BLaER1 treated with 17β-estradiol and CSF1 and Interleukin-3, amounts not matched to agents 10 nM and 100 nM (cell line): ENCODE data around the gene SHC2.
"Not testable (repeated sequence)": the region's sequence is repeated elsewhere in the genome, so short reads cannot be mapped to it uniquely, and the experiment has no call there.

Source experiments
- H3K27ac ChIP-seq, 11 experiments: shearing (Covaris generic); formaldehyde crosslinking; 2 replicates each; pipeline ENCODE4 v1.8.1; 2022
- H3K27me3 ChIP-seq, 11 experiments: shearing (Covaris generic); formaldehyde crosslinking; 2 replicates each; pipeline ENCODE4 v1.8.1; 2022
- H3K36me3 ChIP-seq, 11 experiments: shearing (Covaris generic); formaldehyde crosslinking; 2 replicates each; pipeline ENCODE4 v1.8.1; 2022
- H3K4me1 ChIP-seq, 10 experiments: shearing (Covaris generic); formaldehyde crosslinking; 2 replicates each; pipeline ENCODE4 v1.8.1; 2022
- H3K4me2 ChIP-seq, 11 experiments: shearing (Covaris generic); formaldehyde crosslinking; 2 replicates each; pipeline ENCODE4 v1.8.1; 2022
- H3K4me3 ChIP-seq, 10 experiments: shearing (Covaris generic); formaldehyde crosslinking; 2 replicates each; pipeline ENCODE4 v1.8.1; 2022
- H3K9ac ChIP-seq, 11 experiments: shearing (Covaris generic); formaldehyde crosslinking; 2 replicates each; pipeline ENCODE4 v1.8.1; 2022
- H3K9me3 ChIP-seq, 11 experiments: shearing (Covaris generic); formaldehyde crosslinking; replicated peaks in 1 of 11; 2 replicates each; pipeline ENCODE4 v1.8.1; 2022
- H4K20me1 ChIP-seq, 11 experiments: shearing (Covaris generic); formaldehyde crosslinking; 2 replicates each; pipeline ENCODE4 v1.8.1; 2022
- Cebpa-rat ChIP-seq, 11 experiments: shearing (Covaris generic); IDR thresholded peaks; 2 replicates each; pipeline ENCODE4 v1.8.1; 2022

Gene SHC2

GRCh38 chr19:425056-425455 lies 35.8 kb downstream of the SHC2 start:
- no peaks in the 10 kb centered on the region for H3K27me3 ChIP-seq
- peaks cover 13 to 23% (median 17%) of the 10 kb centered on the region in 11 experiments; a peak in 20 of 22 replicates for H3K9me3 ChIP-seq
- no peaks in the 10 kb centered on the region for H3K36me3 ChIP-seq
- peaks cover 0 to 6% (median 0%) of the 10 kb centered on the region in 10 experiments; a peak in 4 of 20 replicates for H3K4me1 ChIP-seq
- H4K20me1 ChIP-seq, result 0 out of 22 replicates have a peak, but pooled peaks cover 0 to 2% (median 0%) of the 10 kb centered on the region in 11 experiments
- no peak overlapping the region for H3K9ac ChIP-seq
- H3K27ac ChIP-seq, result no peak overlapping the region
- no peak overlapping the region for H3K4me3 ChIP-seq
- H3K4me2 ChIP-seq, result no peak overlapping the region
- no peak for TF ChIP-seq Cebpa-rat (IDR thresholded peaks at IDR 0.05)

- Histone ChIP-seq H3K4me3 (no peak overlapping the region), H3K9ac (no peak overlapping the region), H3K4me1 (peaks cover 0 to 6% (median 0%) of the 10 kb centered on the region in 10 experiments; a peak in 4 of 20 replicates), H3K27ac (no peak overlapping the region), H3K27me3 (no peaks in the 10 kb centered on the region), H3K36me3 (no peaks in the 10 kb centered on the region), H3K4me2 (no peak overlapping the region), H3K9me3 (peaks cover 8 to 18% (median 12%) of the 10 kb centered on the region in 11 experiments; a peak in 16 of 22 replicates), H4K20me1 (0 out of 22 replicates have a peak, but pooled peaks cover 0 to 3% (median 0%) of the 10 kb centered on the region in 11 experiments)
- TF ChIP-seq Cebpa-rat (IDR thresholded peaks at IDR 0.05), result no peak
Measured at GRCh38 chr19:424546-424945, 36.3 kb downstream of the SHC2 start.

GRCh38 chr19:423691-424466 lies 37.0 kb downstream of the SHC2 start:
- H3K9me3 ChIP-seq, result peaks cover 1 to 11% (median 5%) of the 10 kb centered on the region in 11 experiments; a peak in 12 of 22 replicates
- H3K27ac ChIP-seq, result no peak overlapping the region
- H3K36me3 ChIP-seq, result no peaks in the 10 kb centered on the region
- H4K20me1 ChIP-seq, result 0 out of 22 replicates have a peak, but pooled peaks cover 0 to 3% (median 0%) of the 10 kb centered on the region in 11 experiments
- no peak overlapping the region for H3K4me3 ChIP-seq
- no peak for TF ChIP-seq Cebpa-rat (IDR thresholded peaks at IDR 0.05)
- no peak overlapping the region for H3K4me2 ChIP-seq
- peaks cover 0 to 6% (median 0%) of the 10 kb centered on the region in 10 experiments; a peak in 4 of 20 replicates for H3K4me1 ChIP-seq
- no peaks in the 10 kb centered on the region for H3K27me3 ChIP-seq
- H3K9ac ChIP-seq, result no peak overlapping the region

GRCh38 chr19:422917-423226 lies 38.0 kb downstream of the SHC2 start:
- not testable (repeated sequence) for H3K27me3 ChIP-seq, H3K4me3 ChIP-seq, H3K27ac ChIP-seq

GRCh38 chr19:422213-422916 lies 38.5 kb downstream of the SHC2 start:
- Histone ChIP-seq H3K4me2 (no peak overlapping the region), H3K4me1 (no peaks in the 10 kb centered on the region), H3K36me3 (no peaks in the 10 kb centered on the region), H3K9ac (no peak overlapping the region), H3K9me3 (no peaks in the 10 kb centered on the region), H3K4me3 (no peak overlapping the region), H4K20me1 (0 out of 22 replicates have a peak, but pooled peaks cover 0 to 3% (median 0%) of the 10 kb centered on the region in 11 experiments), H3K27me3 (no peaks in the 10 kb centered on the region), H3K27ac (no peak overlapping the region)
- no peak for TF ChIP-seq Cebpa-rat (IDR thresholded peaks at IDR 0.05)

More at GRCh38 chr19:422917-423226, 38.0 kb downstream of the SHC2 start:
- H3K36me3 ChIP-seq, H3K4me1 ChIP-seq, H3K9ac ChIP-seq, H3K4me2 ChIP-seq, H3K9me3 ChIP-seq, H4K20me1 ChIP-seq: not testable (repeated sequence)

GRCh38 chr19:419721-420515 lies 40.9 kb downstream of the SHC2 start:
- Histone ChIP-seq H3K9ac (no peak overlapping the region), H3K27me3 (no peaks in the 10 kb centered on the region), H3K27ac (no peak overlapping the region), H3K4me3 (no peak overlapping the region), H3K4me2 (no peak overlapping the region), H4K20me1 (0 out of 22 replicates have a peak, but pooled peaks cover 0 to 3% (median 0%) of the 10 kb centered on the region in 11 experiments), H3K9me3 (no peaks in the 10 kb centered on the region), H3K4me1 (no peaks in the 10 kb centered on the region), H3K36me3 (no peaks in the 10 kb centered on the region)
- TF ChIP-seq Cebpa-rat (IDR thresholded peaks at IDR 0.05), result no peak

- no peak overlapping the region for H3K4me3 ChIP-seq
- no peaks in the 10 kb centered on the region for H3K9me3 ChIP-seq
- H4K20me1 ChIP-seq, result 0 out of 22 replicates have a peak, but pooled peaks cover 0 to 3% (median 0%) of the 10 kb centered on the region in 11 experiments
- H3K27me3 ChIP-seq, result no peaks in the 10 kb centered on the region
- no peak for TF ChIP-seq Cebpa-rat (IDR thresholded peaks at IDR 0.05)
- H3K27ac ChIP-seq, result no peak overlapping the region
- no peak overlapping the region for H3K4me2 ChIP-seq
- no peak overlapping the region for H3K9ac ChIP-seq
- no peaks in the 10 kb centered on the region for H3K4me1 ChIP-seq
- H3K36me3 ChIP-seq, result no peaks in the 10 kb centered on the region
Measured at GRCh38 chr19:418761-419671, 41.8 kb downstream of the SHC2 start.

GRCh38 chr19:416416-416815 lies 44.4 kb downstream of the SHC2 start:
- Histone ChIP-seq H3K4me1 (no peaks in the 10 kb centered on the region), H3K27me3 (no peaks in the 10 kb centered on the region; a peak in 1 of 22 replicates), H3K36me3 (no peaks in the 10 kb centered on the region), H3K27ac (no peak overlapping the region), H3K9me3 (no peaks in the 10 kb centered on the region), H4K20me1 (peaks cover 0 to 8% (median 0%) of the 10 kb centered on the region in 11 experiments; a peak in 1 of 22 replicates), H3K4me2 (no peak overlapping the region), H3K9ac (no peak overlapping the region), H3K4me3 (no peak overlapping the region)
- no peak for TF ChIP-seq Cebpa-rat (IDR thresholded peaks at IDR 0.05)
